ENCODE results near the gene ITGA2. TPM values are rescaled to one million over a fixed set of nuclear protein-coding genes. Genes with fewer than 3 reads are reported as not detected.

Gene ITGA2
- total and polyA plus RNA-seq, 2 donors (not counting 1 experiment from before 2014, with no cell fraction given): not detected

- H3K36me3 ChIP-seq (replicated peaks in 1 of 2; ENCODE audit: control extremely low read depth in 1 of 2, control insufficient read depth in 1 of 2, extremely low read depth in 1 of 2, insufficient read depth in 2 of 2, low read length in 1 of 2): no peaks in the 10 kb centered on the region
- Mint-ChIP-seq H3K27me3 (no peaks in the 10 kb centered on the region), H3K27ac (no peak overlapping the region), H3K9me3 (ENCODE audit: insufficient read depth) (no peaks in the 10 kb centered on the region), H3K4me1 (peaks cover 9% of the 10 kb centered on the region), H3K4me3 (no peak overlapping the region)
- H3K9me3 ChIP-seq (ENCODE audit: control extremely low read depth in 1 of 3, control insufficient read depth in 2 of 3, insufficient read depth in 1 of 3, low read length in 2 of 3): no peaks in the 10 kb centered on the region
- ATAC-seq (ENCODE audit: low read depth) (no peak), DNase-seq (no peak)
- H3K9ac ChIP-seq (ENCODE audit: low read length): no peak overlapping the region
- intact Hi-C loops (cut with micrococcal nuclease): loop anchor here (5.0 kb wide), 1 partner anchor 447 kb away; the partner anchor contains the start of gene NDUFS4
- no peak overlapping the region for H3K4me3 ChIP-seq (ENCODE audit: control extremely low read depth in 1 of 5, extremely low read depth in 1 of 5, insufficient read depth in 1 of 5, low read depth in 2 of 5, low read length in 4 of 5)
- POLR2A ChIA-PET: no interaction called here
- CTCF ChIA-PET: interaction anchor here (1.2 kb wide), 2 partner anchors 9 to 19 kb away, joined by 4 read pairs; no protein-coding TSS in a partner anchor
- TF ChIP-seq EZH2 (IDR thresholded peaks at IDR 0.05; ENCODE audit: borderline replicate concordance, insufficient read depth, low read depth, low read length, poor library complexity, severe bottlenecking) (no peak), CTCF (IDR thresholded peaks at IDR 0.05) (no peak)
- no peak overlapping the region for H3K27ac ChIP-seq (ENCODE audit: low read length in 2 of 2)
- no peak overlapping the region for H3K4me2 ChIP-seq (replicated peaks; ENCODE audit: low read depth, low read length, poor library complexity, severe bottlenecking)
- no peaks in the 10 kb centered on the region for H4K20me1 ChIP-seq (ENCODE audit: control insufficient read depth, insufficient read depth, low read length, poor library complexity, severe bottlenecking)
- no peak overlapping the region for H2AFZ ChIP-seq (ENCODE audit: insufficient read depth, low read depth, low read length, poor library complexity, severe bottlenecking)
- H3K4me1 ChIP-seq (ENCODE audit: control insufficient read depth in 2 of 2, insufficient read depth in 2 of 2, low read length in 2 of 2): peaks cover 6 to 7% of the 10 kb centered on the region in 2 donors
- H3K27me3 ChIP-seq (replicated peaks in 1 of 4; ENCODE audit: control extremely low read depth in 1 of 4, control insufficient read depth in 3 of 4, insufficient read depth in 4 of 4, low read length in 3 of 4): no peaks in the 10 kb centered on the region
- H3K79me2 ChIP-seq (ENCODE audit: control insufficient read depth, insufficient read depth, low read length): no peaks in the 10 kb centered on the region
Measured at GRCh38 chr5:53114988-53115387, 125.8 kb downstream of the ITGA2 start.

- Histone ChIP-seq H3K27me3 (replicated peaks in 1 of 4; ENCODE audit: control extremely low read depth in 1 of 4, control insufficient read depth in 3 of 4, insufficient read depth in 4 of 4, low read length in 3 of 4) (no peaks in the 10 kb centered on the region), H2AFZ (ENCODE audit: insufficient read depth, low read depth, low read length, poor library complexity, severe bottlenecking) (no peak overlapping the region), H3K27ac (ENCODE audit: low read length in 2 of 2) (no peak overlapping the region), H3K4me1 (ENCODE audit: control insufficient read depth in 2 of 2, insufficient read depth in 2 of 2, low read length in 2 of 2) (no peaks in the 10 kb centered on the region), H3K4me3 (ENCODE audit: control extremely low read depth in 1 of 5, extremely low read depth in 1 of 5, insufficient read depth in 1 of 5, low read depth in 2 of 5, low read length in 4 of 5) (no peak overlapping the region), H3K79me2 (ENCODE audit: control insufficient read depth, insufficient read depth, low read length) (no peaks in the 10 kb centered on the region), H4K20me1 (ENCODE audit: control insufficient read depth, insufficient read depth, low read length, poor library complexity, severe bottlenecking) (no peaks in the 10 kb centered on the region), H3K9me3 (ENCODE audit: control extremely low read depth in 1 of 3, control insufficient read depth in 2 of 3, insufficient read depth in 1 of 3, low read length in 2 of 3) (no peaks in the 10 kb centered on the region), H3K9ac (ENCODE audit: low read length) (no peak overlapping the region), H3K4me2 (replicated peaks; ENCODE audit: low read depth, low read length, poor library complexity, severe bottlenecking) (no peak overlapping the region), H3K36me3 (replicated peaks in 1 of 2; ENCODE audit: control extremely low read depth in 1 of 2, control insufficient read depth in 1 of 2, extremely low read depth in 1 of 2, insufficient read depth in 2 of 2, low read length in 1 of 2) (no peaks in the 10 kb centered on the region)
- no peak overlapping the region for H3K27ac Mint-ChIP-seq
- intact Hi-C loops (cut with micrococcal nuclease): no loop called here
- TF ChIP-seq EZH2 (IDR thresholded peaks at IDR 0.05; ENCODE audit: borderline replicate concordance, insufficient read depth, low read depth, low read length, poor library complexity, severe bottlenecking) (no peak), CTCF (IDR thresholded peaks at IDR 0.05) (no peak)
- DNase-seq: no peak
- no peak for ATAC-seq (ENCODE audit: low read depth)
- WGBS (ENCODE audit: insufficient coverage): no CpG with 5 or more reads among the region's 1 CpG
- H3K9me3 Mint-ChIP-seq (ENCODE audit: insufficient read depth): no peaks in the 10 kb centered on the region
- CTCF ChIA-PET: interaction anchor here (1.1 to 1.3 kb wide), 2 partner anchors 18 to 199 kb away, joined by 3 to 5 read pairs; no protein-coding TSS in a partner anchor
- H3K27me3 Mint-ChIP-seq: no peaks in the 10 kb centered on the region
- H3K4me3 Mint-ChIP-seq: no peak overlapping the region
- POLR2A ChIA-PET: no interaction called here
- H3K4me1 Mint-ChIP-seq: no peaks in the 10 kb centered on the region
Measured at GRCh38 chr5:53116597-53116996, 127.4 kb downstream of the ITGA2 start.

Data from B cell (primary cell).